ENCODE measurements around the gene CREBL2.
"Not testable (repeated sequence)": the region's sequence is repeated elsewhere in the genome, so short reads cannot be mapped to it uniquely, and the experiment has no call there.

Gene CREBL2

GRCh38 chr12:12592930-12593329 is 18.7 kb upstream of the CREBL2 start:
- intact Hi-C loops (cut with DNase I) = no loop called here

GRCh38 chr12:12595929-12596328 is 15.7 kb upstream of the CREBL2 start:
- intact Hi-C loops (cut with DNase I); DNase-seq: not testable (repeated sequence)

More at GRCh38 chr12:12592930-12593329, 18.7 kb upstream of the CREBL2 start:
- DNase-seq = no peak

- DNase-seq; intact Hi-C loops (cut with DNase I): not testable (repeated sequence)
Measured at GRCh38 chr12:12596598-12596997, 15.1 kb upstream of the CREBL2 start.

GRCh38 chr12:12598864-12599263 is 12.8 kb upstream of the CREBL2 start:
- DNase-seq = no peak
- intact Hi-C loops (cut with DNase I) = no loop called here

GRCh38 chr12:12599750-12600643 is 11.7 kb upstream of the CREBL2 start:
- intact Hi-C loops (cut with DNase I) = no loop called here
- no peak for DNase-seq

- intact Hi-C loops (cut with DNase I) = no loop called here
- DNase-seq = peak in 2 of 10 donors; percentile 13 to 33
Measured at GRCh38 chr12:12600659-12601058, 11.0 kb upstream of the CREBL2 start.

GRCh38 chr12:12604740-12605139 is 6.9 kb upstream of the CREBL2 start:
- intact Hi-C loops (cut with DNase I) = no loop called here
- DNase-seq = no peak

- intact Hi-C loops (cut with DNase I) = no loop called here
Measured at GRCh38 chr12:12606781-12607589, 4.7 kb upstream of the CREBL2 start.

GRCh38 chr12:12608557-12608957 is 3.1 kb upstream of the CREBL2 start:
- intact Hi-C loops (cut with DNase I) = no loop called here
- DNase-seq = no peak

More at GRCh38 chr12:12606781-12607589, 4.7 kb upstream of the CREBL2 start:
- no peak for DNase-seq

- no peak for DNase-seq
- intact Hi-C loops (cut with DNase I) = loop anchor here (5.0 kb wide), 3 partner anchors 43 to 222 kb away; partner anchors contain the start of gene GPR19
Measured at GRCh38 chr12:12609692-12610091, 2.0 kb upstream of the CREBL2 start.

- no peak for DNase-seq
- intact Hi-C loops (cut with DNase I) = loop anchor here (5.0 kb wide), 3 partner anchors 42 to 223 kb away; partner anchors contain the start of gene GPR19
Measured at GRCh38 chr12:12610711-12611110, 965 bp upstream of the CREBL2 start.

- intact Hi-C loops (cut with DNase I) = loop anchor here (2.0 to 5.0 kb wide), 4 partner anchors 40 to 225 kb away; partner anchors contain the start of genes DUSP16 and GPR19
- DNase-seq = no peak
Measured at GRCh38 chr12:12612358-12612757, 682 bp downstream of the CREBL2 start.

- DNase-seq = no peak
Measured at GRCh38 chr12:12613344-12613743, 1.7 kb downstream of the CREBL2 start.

GRCh38 chr12:12614342-12614741 is 2.7 kb downstream of the CREBL2 start:
- intact Hi-C loops (cut with DNase I) = loop anchor here (5.0 kb wide), 3 partner anchors 38 to 227 kb away; partner anchors contain the start of gene GPR19
- no peak for DNase-seq

More at GRCh38 chr12:12613344-12613743, 1.7 kb downstream of the CREBL2 start:
- intact Hi-C loops (cut with DNase I) = loop anchor here (2.0 to 5.0 kb wide), 4 partner anchors 39 to 226 kb away; partner anchors contain the start of genes DUSP16 and GPR19

- intact Hi-C loops (cut with DNase I) = no loop called here
- DNase-seq = peak in 3 of 10 donors; percentile 17 to 83 (median 38)
Measured at GRCh38 chr12:12616512-12617310, 5.0 kb downstream of the CREBL2 start.

GRCh38 chr12:12618064-12618463 is 6.4 kb downstream of the CREBL2 start:
- DNase-seq; intact Hi-C loops (cut with DNase I): not testable (repeated sequence)

GRCh38 chr12:12620730-12621315 is 9.1 kb downstream of the CREBL2 start:
- intact Hi-C loops (cut with DNase I) = no loop called here
- DNase-seq = no peak

GRCh38 chr12:12622418-12622817 is 10.7 kb downstream of the CREBL2 start:
- DNase-seq = no peak
- intact Hi-C loops (cut with DNase I) = no loop called here

- no peak for DNase-seq
- intact Hi-C loops (cut with DNase I) = no loop called here
Measured at GRCh38 chr12:12624498-12624992, 12.9 kb downstream of the CREBL2 start.
